GM23248 (cell line): Measurements from ENCODE around the gene FXYD6.

Source experiments
- EZH2 ChIP-seq: fragments of 200-600 bp; sonication (generic); IDR thresholded peaks from 2 replicates; pipeline ENCODE4 v1.6.1; 2018; ENCODE audit warnings: antibody characterized with exemption, mild to moderate bottlenecking; ENCODE audit not compliant: insufficient read depth, poor library complexity, severe bottlenecking
- EZH2phosphoT487 ChIP-seq: fragments of 200-600 bp; sonication (generic); IDR thresholded peaks from 2 replicates; pipeline ENCODE4 v1.6.1; 2018; ENCODE audit warnings: antibody characterized with exemption, moderate library complexity, mild to moderate bottlenecking, low read depth; ENCODE audit not compliant: insufficient read depth

DNA sequence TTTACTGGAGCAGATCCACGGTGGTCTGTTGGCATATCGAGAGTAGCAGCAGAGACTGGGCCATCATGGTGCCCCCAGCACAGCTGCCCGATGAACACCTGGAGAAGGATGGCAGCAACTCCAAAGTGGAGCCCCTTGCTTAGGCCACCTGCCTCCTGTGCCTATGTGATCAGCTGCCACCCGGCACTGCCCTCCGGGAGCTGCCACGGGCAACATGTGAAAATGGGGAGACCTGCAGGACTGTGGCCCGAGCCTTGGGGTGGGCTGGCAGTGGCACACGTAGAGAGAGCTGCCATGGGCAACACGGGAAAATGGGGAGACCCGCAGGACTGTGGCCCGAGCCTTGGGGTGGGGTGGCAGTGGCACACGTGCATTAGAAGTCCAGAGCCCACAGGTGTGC, 55.0 kb downstream of the FXYD6 start:
- TF ChIP-seq EZH2 (no peak), EZH2phosphoT487 (no peak)
